PC-3 (cell line): ENCODE measurements around the gene TSFM. TPM values are rescaled to one million over a fixed set of nuclear protein-coding genes. Genes with fewer than 3 reads are reported as not detected.
A peak's percentile ranks its signal among the peaks of the same experiment; 100 is the strongest.

Source experiments
- ATAC-seq: fragments of 200-7000 bp; cut with Tn5 transposase; 2 replicates; pipeline ENCODE4 v1.9.1; 2020; ENCODE audit warnings: mild to moderate bottlenecking, moderate library complexity
- BruUV-seq: library from RNA; stranded (reverse); fragments of 400-500 nt; replicated peaks from 2 replicates; lab custom pipeline; 2021; lab: Mats Ljungman, UMichigan
- CTCF ChIA-PET: fragments of 300-600 bp; sonication (Branson Sonifier 250); formaldehyde crosslinking; loops from one replicate; lab custom pipeline; 2022; ENCODE audit warnings: antibody characterized with exemption; lab: Charles Lee
- POLR2A ChIA-PET: fragments of 300-600 bp; sonication (Branson Sonifier 250); formaldehyde crosslinking; loops from one replicate; lab custom pipeline; 2022; ENCODE audit warnings: antibody characterized with exemption; ENCODE audit not compliant: unreplicated experiment; lab: Charles Lee
- DNase-seq: peaks from one replicate; pipeline ENCODE4 v3.0.0-alpha.2; 2015
- H2AFZ ChIP-seq: fragments of 300-600 bp; sonication (generic); 2 replicates; pipeline ENCODE4 v1.6.0; 2016; ENCODE audit warnings: antibody characterized with exemption, low read length
- H3F3A ChIP-seq: fragments of 300-600 bp; sonication (generic); one replicate; pipeline ENCODE4 v1.6.0; 2017; ENCODE audit warnings: antibody characterized with exemption, low read length, control low read depth, mild to moderate bottlenecking; ENCODE audit not compliant: unreplicated experiment
- H3K27ac ChIP-seq: fragments of 300-600 bp; sonication (generic); 2 replicates; pipeline ENCODE4 v1.5.1; 2016; ENCODE audit warnings: mild to moderate bottlenecking, low read length
- H3K27me3 ChIP-seq: fragments of 300-600 bp; sonication (generic); 2 replicates; pipeline ENCODE4 v1.6.1; 2016; ENCODE audit warnings: low read length, mixed read lengths
- H3K36me3 ChIP-seq: fragments of 300-600 bp; sonication (generic); 2 replicates; pipeline ENCODE4 v1.6.1; 2016; ENCODE audit warnings: low read depth, mixed run types, low read length, mixed read lengths
- H3K4me1 ChIP-seq: fragments of 300-600 bp; sonication (generic); 2 replicates; pipeline ENCODE4 v1.5.1; 2016; ENCODE audit warnings: low read length; ENCODE audit not compliant: insufficient read depth
- H3K4me2 ChIP-seq: fragments of 300-600 bp; sonication (generic); 2 replicates; pipeline ENCODE4 v1.6.0; 2016; ENCODE audit warnings: low read length
- H3K4me3 ChIP-seq: fragments of 300-600 bp; sonication (generic); 2 replicates; pipeline ENCODE4 v1.5.1; 2016; ENCODE audit warnings: mild to moderate bottlenecking, low read length, mixed read lengths
- H3K79me2 ChIP-seq: fragments of 300-600 bp; sonication (generic); 2 replicates; pipeline ENCODE4 v1.6.1; 2017; ENCODE audit warnings: low read length, mixed read lengths
- H3K9ac ChIP-seq: fragments of 300-600 bp; sonication (generic); 2 replicates; pipeline ENCODE4 v1.6.0; 2016; ENCODE audit warnings: mild to moderate bottlenecking, low read length
- H3K9me2 ChIP-seq: fragments of 300-600 bp; sonication (generic); replicated peaks from 2 replicates; pipeline ENCODE4 v1.6.1; 2016; ENCODE audit warnings: mixed run types, low read length, mixed read lengths
- H3K9me3 ChIP-seq: fragments of 300-600 bp; sonication (generic); 2 replicates; pipeline ENCODE4 v1.6.1; 2016; ENCODE audit warnings: low read length, mixed read lengths
- H4K20me1 ChIP-seq: fragments of 300-600 bp; sonication (generic); 2 replicates; pipeline ENCODE4 v1.6.1; 2016; ENCODE audit warnings: low read length, mixed read lengths
- EZH2 ChIP-seq: fragments of 300-600 bp; sonication (generic); IDR thresholded peaks from one replicate; pipeline ENCODE4 v1.6.1; 2017; ENCODE audit warnings: antibody characterized with exemption, mild to moderate bottlenecking, low read length; ENCODE audit not compliant: unreplicated experiment
- EZH2phosphoT487 ChIP-seq: fragments of 300-600 bp; sonication (generic); IDR thresholded peaks from 2 replicates; pipeline ENCODE4 v1.6.1; 2018; ENCODE audit warnings: mild to moderate bottlenecking, antibody characterized with exemption, low read length, borderline replicate concordance
- intact Hi-C: fragments of 100-400 bp; cut with micrococcal nuclease; formaldehyde crosslinking; loops from 2 replicates; pipeline ENCODE4 v1.9.0; 2023
- total RNA-seq: library from RNA; depleted of rRNA; stranded (reverse); fragments of >200 nt; gene quantifications from 2 replicates; pipeline ENCODE4 v1.2.3, GENCODE V29; 2014
- TF ChIP-seq, protein P1 (sequence below): fragments of 300-600 bp; sonication (generic); conservative IDR thresholded peaks from 2 replicates; pipeline ENCODE4 v1.5.1; 2017; ENCODE audit warnings: antibody characterized with exemption, low read depth, mild to moderate bottlenecking, low read length

The TSFM gene
- total RNA-seq, 1 experiment from 2014 or later: 63.0 TPM

DNA sequence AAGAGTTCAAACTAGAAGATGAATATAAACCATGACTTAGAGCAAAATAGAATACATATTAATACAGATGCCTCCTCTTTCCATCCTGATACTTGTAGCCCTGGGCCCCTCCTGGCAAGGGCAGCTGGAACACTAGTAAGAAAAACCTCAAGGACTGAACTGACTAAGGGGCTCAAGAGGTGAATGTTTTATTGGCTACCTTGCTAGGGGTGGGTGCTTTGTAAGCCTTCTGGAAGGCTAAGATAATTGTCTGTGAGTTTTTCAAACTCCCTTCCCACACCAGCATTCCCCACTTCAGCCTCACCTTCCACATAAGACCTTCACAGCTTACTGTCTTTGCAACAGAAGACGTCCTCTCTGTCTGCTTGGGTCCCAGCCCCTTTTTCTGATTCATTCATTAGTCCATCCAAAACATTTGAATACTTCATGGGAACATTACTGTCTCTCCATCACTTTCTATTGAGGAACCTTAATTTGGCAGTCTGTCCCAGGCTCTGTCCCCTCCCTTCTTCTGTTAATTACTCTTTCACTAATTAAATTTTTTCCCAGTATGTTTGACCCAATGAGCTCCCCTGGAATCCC lies 28.7 kb upstream of the TSFM start:
- Histone ChIP-seq H3K9me3 (no peaks in the 10 kb centered on the region), H3K36me3 (peaks cover 19% of the 10 kb centered on the region), H3K27me3 (no peaks in the 10 kb centered on the region), H3K27ac (no peak overlapping the region), H3K79me2 (peaks cover 34% of the 10 kb centered on the region), H4K20me1 (no peaks in the 10 kb centered on the region), H3K9me2 (no peaks in the 10 kb centered on the region), H3K4me3 (peak overlapping the region; percentile 75; the same call in 1 of the 2 replicates), H3F3A (no peaks in the 10 kb centered on the region), H3K4me1 (peaks cover 31% of the 10 kb centered on the region), H2AFZ (peak overlapping the region; percentile 90; the same call in 1 of the 2 replicates), H3K4me2 (peak overlapping the region; percentile 92), H3K9ac (no peak overlapping the region)
- no TSS peak for BruUV-seq
- POLR2A ChIA-PET: interaction anchor here (0.6 kb wide), 1 partner anchor 50 kb away, joined by 3 read pairs; no protein-coding TSS in a partner anchor
- CTCF ChIA-PET: no interaction called here
- ATAC-seq: no peak
- DNase-seq: no peak
- intact Hi-C loops: no loop called here
- TF ChIP-seq EZH2 (no peak), EZH2phosphoT487 (no peak)
- TF ChIP-seq, protein P1, sequence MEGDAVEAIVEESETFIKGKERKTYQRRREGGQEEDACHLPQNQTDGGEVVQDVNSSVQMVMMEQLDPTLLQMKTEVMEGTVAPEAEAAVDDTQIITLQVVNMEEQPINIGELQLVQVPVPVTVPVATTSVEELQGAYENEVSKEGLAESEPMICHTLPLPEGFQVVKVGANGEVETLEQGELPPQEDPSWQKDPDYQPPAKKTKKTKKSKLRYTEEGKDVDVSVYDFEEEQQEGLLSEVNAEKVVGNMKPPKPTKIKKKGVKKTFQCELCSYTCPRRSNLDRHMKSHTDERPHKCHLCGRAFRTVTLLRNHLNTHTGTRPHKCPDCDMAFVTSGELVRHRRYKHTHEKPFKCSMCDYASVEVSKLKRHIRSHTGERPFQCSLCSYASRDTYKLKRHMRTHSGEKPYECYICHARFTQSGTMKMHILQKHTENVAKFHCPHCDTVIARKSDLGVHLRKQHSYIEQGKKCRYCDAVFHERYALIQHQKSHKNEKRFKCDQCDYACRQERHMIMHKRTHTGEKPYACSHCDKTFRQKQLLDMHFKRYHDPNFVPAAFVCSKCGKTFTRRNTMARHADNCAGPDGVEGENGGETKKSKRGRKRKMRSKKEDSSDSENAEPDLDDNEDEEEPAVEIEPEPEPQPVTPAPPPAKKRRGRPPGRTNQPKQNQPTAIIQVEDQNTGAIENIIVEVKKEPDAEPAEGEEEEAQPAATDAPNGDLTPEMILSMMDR: no peak

DNA sequence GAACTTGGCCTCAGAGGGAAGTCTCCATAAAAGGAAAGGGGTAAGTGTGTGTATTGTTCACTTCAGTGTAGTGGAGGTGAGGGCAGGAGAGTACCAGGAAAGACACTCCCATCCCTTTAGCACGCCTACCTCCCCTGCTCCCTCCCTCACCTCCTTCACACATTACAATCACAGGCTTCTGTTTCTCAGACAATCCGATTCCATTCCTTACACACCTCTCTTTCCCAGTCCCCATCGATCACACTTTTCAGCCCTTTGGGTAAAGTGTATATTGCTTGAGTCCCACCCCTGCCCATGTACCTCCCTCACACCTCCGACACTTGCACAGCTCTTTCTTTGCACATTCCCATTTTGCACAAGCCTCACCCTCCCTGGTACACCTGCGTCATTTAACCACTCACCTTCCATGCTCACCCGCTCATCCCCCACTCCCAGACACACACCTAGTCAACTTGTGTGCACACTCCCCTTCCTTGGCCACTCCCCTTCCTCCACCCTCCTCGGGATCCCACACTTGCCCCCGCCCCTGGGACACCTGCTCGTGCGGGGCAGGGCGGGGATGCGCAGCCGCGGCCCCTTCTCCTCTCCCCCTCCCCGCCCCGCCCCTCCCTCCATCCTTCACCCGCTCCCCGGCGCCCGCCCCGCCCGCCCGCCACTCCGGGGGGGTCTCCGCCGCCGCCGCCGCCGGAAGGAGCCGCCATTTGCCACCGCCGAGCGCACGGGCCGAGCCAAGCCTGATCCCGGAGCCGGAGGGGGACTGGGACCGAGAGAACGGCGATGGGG lies 28.0 kb upstream of the TSFM start, which contains the start of gene MARCHF9:
MARCHF9 (plus strand) TSS at position 693 of the 783 bp plus-strand sequence. CDS start 426 bp downstream, outside the sequence.
- ChIA-PET POLR2A (interaction anchor here (0.5 to 0.6 kb wide), 2 partner anchors 31 to 49 kb away, joined by 3 read pairs; no protein-coding TSS in a partner anchor), CTCF (no interaction called here)
- H4K20me1 ChIP-seq: no peaks in the 10 kb centered on the region
- H3K4me1 ChIP-seq: peaks cover 31% of the 10 kb centered on the region
- H3K27me3 ChIP-seq: no peaks in the 10 kb centered on the region
- H3K9me2 ChIP-seq: no peaks in the 10 kb centered on the region
- H3F3A ChIP-seq: no peaks in the 10 kb centered on the region
- BruUV-seq: no TSS peak
- DNase-seq (peak; percentile 86), ATAC-seq (peak; percentile 54)
- H3K9ac ChIP-seq: peak within 1 kb of the TSS; percentile 42
- peaks cover 29% of the 10 kb centered on the region for H3K79me2 ChIP-seq
- peak within 1 kb of the TSS; percentile 92 for H3K4me2 ChIP-seq
- H3K4me3 ChIP-seq: peak within 1 kb of the TSS; percentile 75
- H3K36me3 ChIP-seq: peaks cover 11% of the 10 kb centered on the region; the same call in 1 of the 2 replicates
- H2AFZ ChIP-seq: peak within 1 kb of the TSS; percentile 90
- TF ChIP-seq EZH2 (no peak), EZH2phosphoT487 (no peak)
- TF ChIP-seq, protein P1: no peak
- no peaks in the 10 kb centered on the region for H3K9me3 ChIP-seq
- intact Hi-C loops: no loop called here
- no peak within 1 kb of the TSS for H3K27ac ChIP-seq

DNA sequence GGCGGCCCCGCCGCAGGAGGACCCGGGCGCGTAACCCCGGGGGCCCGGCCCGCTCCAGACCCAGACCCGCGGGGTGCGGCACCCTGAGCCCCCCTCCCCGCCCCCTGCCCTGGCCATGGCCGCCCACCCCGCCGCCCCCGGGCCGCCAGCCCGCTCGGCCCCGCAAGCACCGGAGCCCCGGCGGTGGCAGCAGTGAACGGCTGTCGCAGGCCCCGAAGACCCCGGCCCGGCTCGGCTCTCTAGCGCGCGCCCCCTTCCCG lies 27.5 kb upstream of the TSFM start:
- intact Hi-C loops: no loop called here
- no peak overlapping the region for H2AFZ ChIP-seq
- DNase-seq (no peak), ATAC-seq (no peak)
- ChIA-PET POLR2A (interaction anchor here (0.5 kb wide), 1 partner anchor 32 kb away, joined by 3 read pairs; no protein-coding TSS in a partner anchor), CTCF (no interaction called here)
- H3K27ac ChIP-seq: no peak overlapping the region
- no peaks in the 10 kb centered on the region for H4K20me1 ChIP-seq
- H3K36me3 ChIP-seq: peaks cover 10% of the 10 kb centered on the region; the same call in 1 of the 2 replicates
- H3K79me2 ChIP-seq: peaks cover 25% of the 10 kb centered on the region
- H3K4me1 ChIP-seq: peaks cover 31% of the 10 kb centered on the region
- peak overlapping the region; percentile 92 for H3K4me2 ChIP-seq
- H3K4me3 ChIP-seq: peak overlapping the region; percentile 75
- H3K9ac ChIP-seq: no peak overlapping the region
- H3K9me2 ChIP-seq: no peaks in the 10 kb centered on the region
- BruUV-seq: no TSS peak
- no peak for TF ChIP-seq EZH2
- TF ChIP-seq, protein P1: no peak
- no peak for TF ChIP-seq EZH2phosphoT487
- no peaks in the 10 kb centered on the region for H3F3A ChIP-seq
- H3K27me3 ChIP-seq: no peaks in the 10 kb centered on the region
- H3K9me3 ChIP-seq: no peaks in the 10 kb centered on the region
